Measurements from ENCODE around the gene KDM8.
A peak's percentile ranks its signal among the peaks of the same experiment; 100 is the strongest.
"Not testable (repeated sequence)": the region's sequence is repeated elsewhere in the genome, so short reads cannot be mapped to it uniquely, and the experiment has no call there.

KDM8 gene

GRCh38 chr16:27199736-27200135 lies 3.6 kb upstream of the KDM8 start:
- no peak for TF ChIP-seq CTCF (IDR thresholded peaks at IDR 0.05; ENCODE audit: low read depth, low read length)
- DNase-seq (ENCODE audit: extremely low read depth, low read depth): no peak

GRCh38 chr16:27200914-27201313 lies 2.4 kb upstream of the KDM8 start:
- DNase-seq (ENCODE audit: extremely low read depth, low read depth): not testable (repeated sequence)

GRCh38 chr16:27202923-27203506 lies 311 bp upstream of the KDM8 start:
- DNase-seq (ENCODE audit: extremely low read depth, low read depth): peak; percentile 86

GRCh38 chr16:27204312-27204915 lies 1.1 kb downstream of the KDM8 start:
- TF ChIP-seq CTCF (IDR thresholded peaks at IDR 0.05; ENCODE audit: low read depth, low read length): no peak
- DNase-seq (ENCODE audit: extremely low read depth, low read depth): no peak

More at GRCh38 chr16:27202923-27203506, 311 bp upstream of the KDM8 start:
- no peak for TF ChIP-seq CTCF (IDR thresholded peaks at IDR 0.05; ENCODE audit: low read depth, low read length)

GRCh38 chr16:27205423-27206065 lies 2.2 kb downstream of the KDM8 start:
- no peak for DNase-seq (ENCODE audit: extremely low read depth, low read depth)
- TF ChIP-seq CTCF (IDR thresholded peaks at IDR 0.05; ENCODE audit: low read depth, low read length): no peak

GRCh38 chr16:27207121-27207520 lies 3.8 kb downstream of the KDM8 start:
- not testable (repeated sequence) for DNase-seq (ENCODE audit: extremely low read depth, low read depth)

GRCh38 chr16:27208081-27208680 lies 4.9 kb downstream of the KDM8 start:
- no peak for TF ChIP-seq CTCF (IDR thresholded peaks at IDR 0.05; ENCODE audit: low read depth, low read length)
- DNase-seq (ENCODE audit: extremely low read depth, low read depth): no peak

GRCh38 chr16:27208796-27209195 lies 5.5 kb downstream of the KDM8 start:
- no peak for TF ChIP-seq CTCF (IDR thresholded peaks at IDR 0.05; ENCODE audit: low read depth, low read length)
- DNase-seq (ENCODE audit: extremely low read depth, low read depth): no peak

All from AG09319 (cell line).